IMR-90 (cell line): ENCODE data around the gene AOPEP.

Experiments used
- BHLHE40 ChIP-seq: fragments of 150-350 bp; IDR thresholded peaks from 2 replicates; pipeline ENCODE4 v1.6.1; 2016; ENCODE audit warnings: mild to moderate bottlenecking, low read depth, low read length
- MAZ ChIP-seq: IDR thresholded peaks from 2 replicates; pipeline ENCODE4 v1.6.1; 2012; ENCODE audit warnings: low read depth, mild to moderate bottlenecking, low read length, improper control_type of control experiment, moderate library complexity, borderline replicate concordance
- POLR2A ChIP-seq: IDR thresholded peaks from 2 replicates; pipeline ENCODE4 v1.6.1; 2012; ENCODE audit warnings: mild to moderate bottlenecking, low read depth, low read length
- RAD21 ChIP-seq: IDR thresholded peaks from 2 replicates; pipeline ENCODE4 v1.6.1; 2012; ENCODE audit warnings: low read length, improper control_type of control experiment
- RFX5 ChIP-seq: IDR thresholded peaks from 2 replicates; pipeline ENCODE4 v1.8.0; 2012; ENCODE audit warnings: low read depth, mild to moderate bottlenecking, low read length, moderate library complexity
- TF ChIP-seq, protein P1 (sequence below): conservative IDR thresholded peaks from 2 replicates; pipeline ENCODE4 v1.5.1; 2012; ENCODE audit warnings: mild to moderate bottlenecking, low read depth, low read length, improper control_type of control experiment

DNA sequence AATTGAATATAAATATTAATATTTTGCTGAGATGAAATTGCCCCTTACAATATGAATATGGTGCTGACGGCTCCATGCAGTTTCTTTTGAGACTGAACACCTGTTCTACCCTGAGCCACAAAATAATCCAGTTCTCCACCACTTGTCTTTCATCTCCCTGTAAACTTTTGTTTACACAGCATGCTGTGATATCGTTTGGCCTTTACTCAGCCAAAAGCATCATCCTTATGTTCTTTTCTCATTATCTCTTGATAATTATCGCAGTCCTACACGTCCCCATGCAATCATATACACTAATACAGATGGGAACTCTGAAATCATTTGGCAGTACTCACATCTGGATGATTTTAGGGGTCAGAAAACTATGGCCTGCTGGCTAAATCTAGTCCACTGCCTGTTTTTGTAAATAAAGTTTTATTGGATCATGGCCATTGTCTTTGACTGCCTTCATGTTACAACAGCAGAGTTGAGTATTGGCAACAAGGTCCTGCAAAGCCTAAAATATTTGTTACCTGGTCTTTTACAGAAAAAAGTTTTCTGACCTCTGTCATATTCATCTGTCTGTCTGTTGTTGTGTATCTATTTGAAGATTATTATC, 53.3 kb downstream of the AOPEP start:
- TF ChIP-seq, protein P1, sequence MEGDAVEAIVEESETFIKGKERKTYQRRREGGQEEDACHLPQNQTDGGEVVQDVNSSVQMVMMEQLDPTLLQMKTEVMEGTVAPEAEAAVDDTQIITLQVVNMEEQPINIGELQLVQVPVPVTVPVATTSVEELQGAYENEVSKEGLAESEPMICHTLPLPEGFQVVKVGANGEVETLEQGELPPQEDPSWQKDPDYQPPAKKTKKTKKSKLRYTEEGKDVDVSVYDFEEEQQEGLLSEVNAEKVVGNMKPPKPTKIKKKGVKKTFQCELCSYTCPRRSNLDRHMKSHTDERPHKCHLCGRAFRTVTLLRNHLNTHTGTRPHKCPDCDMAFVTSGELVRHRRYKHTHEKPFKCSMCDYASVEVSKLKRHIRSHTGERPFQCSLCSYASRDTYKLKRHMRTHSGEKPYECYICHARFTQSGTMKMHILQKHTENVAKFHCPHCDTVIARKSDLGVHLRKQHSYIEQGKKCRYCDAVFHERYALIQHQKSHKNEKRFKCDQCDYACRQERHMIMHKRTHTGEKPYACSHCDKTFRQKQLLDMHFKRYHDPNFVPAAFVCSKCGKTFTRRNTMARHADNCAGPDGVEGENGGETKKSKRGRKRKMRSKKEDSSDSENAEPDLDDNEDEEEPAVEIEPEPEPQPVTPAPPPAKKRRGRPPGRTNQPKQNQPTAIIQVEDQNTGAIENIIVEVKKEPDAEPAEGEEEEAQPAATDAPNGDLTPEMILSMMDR, result no peak
- no peak for TF ChIP-seq POLR2A
- TF ChIP-seq BHLHE40, result no peak
- no peak for TF ChIP-seq RFX5
- TF ChIP-seq MAZ, result no peak
- no peak for TF ChIP-seq RAD21
